Measurements from ENCODE around the gene FFAR3. TPM values are rescaled to one million over a fixed set of nuclear protein-coding genes. Genes with fewer than 3 reads are reported as not detected.

Gene FFAR3
- total RNA-seq, 4 donors from 2014 or later, result 0.87 TPM; not detected in 3

- H3K27me3 ChIP-seq, result no peaks in the 10 kb centered on the region
- 83 to 87% methylated on average over 5 of the region's 5 CpGs for WGBS, 2 donors
- no peak for DNase-seq (ENCODE audit: low spot score in 2 of 2)
- TF ChIP-seq POLR2A (IDR thresholded peaks at IDR 0.05) (no peak), EP300 (IDR thresholded peaks at IDR 0.05) (no peak), CTCF (IDR thresholded peaks at IDR 0.05) (no peak)
- no peaks in the 10 kb centered on the region for H3K36me3 ChIP-seq
- no peak overlapping the region for H3K4me3 ChIP-seq
- H3K27ac ChIP-seq, result no peak overlapping the region
- H3K9me3 ChIP-seq, result no peaks in the 10 kb centered on the region
- H3K4me1 ChIP-seq, result no peaks in the 10 kb centered on the region
Observed at GRCh38 chr19:35409191-35409590, 50.9 kb downstream of the FFAR3 start.

Other genes starting within 250 kb of the FFAR3 start
- 10 to 100 TPM; 10.8 to 33.9 (median 16.6) TPM for gene FXYD3, start 242.6 kb upstream of the FFAR3 start, total RNA-seq
- gene LGI4, start 223.4 kb upstream of the FFAR3 start, total RNA-seq, result 100 to 1,000 TPM; 207 to 323 (median 302) TPM
- 100 to 1,000 TPM in 1 of 4 donors, 10 to 100 TPM in 3; 72.9 to 193 (median 84.9) TPM for gene FXYD1, start 219.6 kb upstream of the FFAR3 start, total RNA-seq
- gene FXYD7, start 215.2 kb upstream of the FFAR3 start, total RNA-seq, result 1 to 10 TPM in 3 of 4 donors, not detected in 1; 2.5 to 5.9 (median 5.7) TPM
- gene FXYD5, start 203.7 kb upstream of the FFAR3 start, total RNA-seq, result 10 to 100 TPM; 19.9 to 53.4 (median 37.5) TPM
- not detected for gene FAM187B, start 129.7 kb upstream of the FFAR3 start, total RNA-seq
- gene LSR, start 109.5 kb upstream of the FFAR3 start, total RNA-seq, result 10 to 100 TPM in 2 of 4 donors, 1 to 10 TPM in 2; 3.1 to 34.9 (median 19.1) TPM
- 100 to 1,000 TPM in 3 of 4 donors, 10 to 100 TPM in 1; 98.5 to 172 (median 128) TPM for gene USF2, start 89.5 kb upstream of the FFAR3 start, total RNA-seq
- 1 to 10 TPM in 1 of 4 donors, not detected in 3; 2.9 TPM for gene HAMP, start 75.9 kb upstream of the FFAR3 start, total RNA-seq
- 10 to 100 TPM; 31.8 to 49.6 (median 38.4) TPM for gene MAG, start 66.3 kb upstream of the FFAR3 start, total RNA-seq
- gene CD22, start 29.3 kb upstream of the FFAR3 start, total RNA-seq, result 10 to 100 TPM in 3 of 4 donors, 1 to 10 TPM in 1; 7.2 to 22.8 (median 13.4) TPM
- gene FFAR1, start 10.6 kb upstream of the FFAR3 start, total RNA-seq, result under 1 TPM in 1 of 4 donors, not detected in 3; 0.59 TPM
- gene GPR42, start 12.6 kb downstream of the FFAR3 start, total RNA-seq, result not detected
- under 1 TPM in 1 of 4 donors, not detected in 3; 0.22 TPM for gene FFAR2, start 89.8 kb downstream of the FFAR3 start, total RNA-seq
- not detected for gene KRTDAP, start 132.0 kb downstream of the FFAR3 start, total RNA-seq
- 10 to 100 TPM in 3 of 4 donors, 1 to 10 TPM in 1; 8.2 to 33.5 (median 26.5) TPM for gene DMKN, start 155.2 kb downstream of the FFAR3 start, total RNA-seq
- gene SBSN, start 169.9 kb downstream of the FFAR3 start, total RNA-seq, result not detected
- gene GAPDHS, start 175.0 kb downstream of the FFAR3 start, total RNA-seq, result not detected
- 100 to 1,000 TPM in 1 of 4 donors, 10 to 100 TPM in 3; 63.8 to 103 (median 68.2) TPM for gene TMEM147, start 187.2 kb downstream of the FFAR3 start, total RNA-seq
- gene ATP4A, start 205.2 kb downstream of the FFAR3 start, total RNA-seq, result under 1 TPM in 1 of 4 donors, not detected in 3; 0.63 TPM
- gene PMIS2, start 227.7 kb downstream of the FFAR3 start, total RNA-seq, result not detected